ENCODE data around the gene CDC14B.
A peak's percentile ranks its signal among the peaks of the same experiment; 100 is the strongest.
"Not testable (repeated sequence)": the region's sequence is repeated elsewhere in the genome, so short reads cannot be mapped to it uniquely, and the experiment has no call there.

Gene CDC14B

DNA sequence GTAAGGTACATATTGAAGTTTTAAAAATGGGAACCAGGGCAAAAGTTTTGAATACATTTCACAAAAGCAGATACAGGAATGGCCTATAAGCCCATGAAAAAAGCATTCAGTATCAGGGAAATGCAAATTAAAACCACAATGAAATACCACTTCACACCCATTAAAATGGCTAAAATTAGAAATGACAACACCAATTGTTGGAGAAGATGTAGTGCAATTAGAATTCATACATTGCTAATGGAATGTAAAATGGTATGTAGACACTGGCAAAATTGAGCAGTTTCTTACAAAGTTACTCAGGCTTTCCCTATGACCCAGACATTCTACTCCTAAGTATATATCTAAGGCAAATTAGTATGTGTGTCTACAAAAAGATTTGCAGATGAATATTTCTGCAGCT is 34.2 kb downstream of the CDC14B start:
- DNase-seq, result no peak

DNA sequence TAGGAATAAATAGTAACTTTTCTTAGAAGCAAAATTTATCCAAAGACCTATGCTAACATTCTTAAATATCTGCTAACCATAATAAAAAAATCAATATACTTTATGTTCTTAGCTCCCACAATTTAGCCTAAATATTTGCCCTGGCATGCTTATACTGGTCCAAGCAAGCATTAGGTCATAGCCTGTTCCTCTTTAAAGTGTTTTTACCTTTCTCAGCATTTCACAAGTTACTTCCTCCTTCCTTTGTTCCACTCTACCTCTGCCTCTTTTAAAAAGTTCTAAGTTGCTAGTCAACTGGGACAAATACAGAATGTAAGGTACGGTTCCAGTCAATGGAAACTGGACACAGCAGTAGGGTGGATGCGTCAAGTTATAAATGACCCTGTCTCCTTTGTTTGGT is 37.4 kb downstream of the CDC14B start:
- not testable (repeated sequence) for DNase-seq

DNA sequence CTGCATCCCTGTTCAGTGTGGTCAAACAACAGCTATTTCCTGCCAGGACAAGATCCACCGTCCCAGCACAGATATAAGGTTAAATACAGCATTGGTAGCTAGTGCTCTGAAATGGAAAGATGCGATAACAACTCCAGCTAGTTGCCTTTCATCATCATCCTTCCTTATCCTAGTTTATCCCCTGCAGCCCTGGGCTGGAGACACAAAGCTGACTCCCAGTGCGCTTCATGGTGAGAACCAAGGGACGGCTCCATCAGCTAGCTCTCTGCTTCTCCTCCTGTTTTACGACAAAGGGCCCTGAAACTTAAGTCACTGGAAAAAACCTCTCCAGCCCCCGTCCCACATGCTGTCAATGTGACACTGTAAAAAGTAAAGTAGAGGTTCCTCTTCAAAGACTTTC is 37.9 kb downstream of the CDC14B start:
- DNase-seq, result no peak

DNA sequence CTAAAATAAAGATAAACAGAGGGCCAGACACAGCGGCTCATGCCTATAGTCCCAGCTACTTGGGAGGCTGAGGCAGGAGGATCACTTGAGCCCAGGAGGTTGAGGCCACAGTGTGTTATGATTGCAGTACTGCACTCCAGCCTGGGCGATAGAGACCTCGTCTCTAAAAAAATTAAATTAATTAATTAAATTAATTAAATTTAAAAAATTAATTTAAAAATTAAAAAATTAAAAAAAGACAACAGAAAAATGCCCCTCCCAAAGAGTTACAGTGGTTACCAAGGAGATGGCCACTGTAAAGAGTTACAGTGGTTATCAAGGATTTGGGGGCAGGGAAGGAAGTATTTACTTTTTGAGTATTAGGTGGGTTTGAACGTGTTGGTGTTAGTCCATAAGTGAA is 38.3 kb downstream of the CDC14B start:
- DNase-seq, result no peak

DNA sequence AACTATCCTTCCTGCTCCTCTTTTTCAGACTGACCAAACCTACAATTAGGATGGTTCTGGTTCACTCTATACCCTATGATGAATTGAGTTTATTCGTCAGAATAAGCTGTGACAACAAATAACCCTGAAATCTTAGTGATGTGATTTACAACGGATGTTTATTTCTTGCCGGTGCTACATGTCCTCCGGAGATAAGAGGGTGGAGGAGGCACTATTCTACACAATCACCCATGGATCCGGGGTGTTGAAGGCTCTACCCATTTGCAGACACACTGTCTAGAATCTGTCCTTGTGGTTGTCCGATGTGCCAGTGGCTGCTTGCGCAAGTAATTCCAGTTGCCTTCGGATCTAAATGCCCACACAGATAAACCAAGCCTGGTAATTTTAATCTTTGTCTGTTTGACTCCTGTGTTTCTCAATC is 44.7 kb downstream of the CDC14B start:
- DNase-seq, result no peak

DNA sequence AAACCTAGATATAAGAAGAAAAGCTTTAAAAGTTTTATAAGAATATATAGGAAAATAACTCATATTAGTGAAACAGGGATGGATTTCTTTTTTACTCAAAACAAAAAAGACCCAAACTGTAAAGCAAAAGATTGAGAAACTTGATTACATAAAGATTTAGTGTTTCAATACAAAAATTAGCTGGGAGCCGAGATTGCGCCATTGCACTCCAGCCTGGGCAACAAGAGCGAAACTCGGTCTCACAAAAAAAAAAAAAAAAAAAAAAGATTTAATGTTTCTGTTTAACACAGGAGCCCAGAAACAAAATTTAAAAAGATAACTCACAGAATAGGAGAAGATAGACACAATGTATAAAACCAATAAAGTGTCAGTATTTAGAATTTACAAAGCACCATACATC is 45.2 kb downstream of the CDC14B start:
- DNase-seq, result no peak

DNA sequence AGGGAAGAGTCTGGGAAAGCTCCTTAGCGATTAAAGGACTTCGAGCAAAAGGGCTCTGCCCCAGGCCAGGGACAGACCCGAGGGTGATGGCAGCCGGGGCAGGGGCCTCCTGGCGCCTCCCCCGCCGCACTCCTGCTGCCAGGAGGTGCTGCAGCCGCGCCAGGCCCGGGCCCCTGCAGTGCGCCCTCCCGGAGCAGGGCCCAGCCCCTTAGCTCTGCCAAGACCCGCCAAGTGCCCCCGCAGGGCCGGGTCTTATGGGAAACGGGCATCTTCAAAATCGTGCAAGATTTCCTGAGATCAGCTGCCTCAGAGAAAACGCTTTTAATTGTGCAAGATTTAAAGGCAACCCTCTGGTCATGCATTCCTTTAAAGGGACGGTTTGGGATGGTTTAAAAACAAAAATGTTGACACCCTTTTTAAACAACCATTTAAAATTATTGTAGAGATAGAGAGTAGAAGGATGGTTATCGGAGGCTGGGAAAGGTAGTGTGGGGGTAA is 52.4 kb downstream of the CDC14B start:
- DNase-seq, result no peak

DNA sequence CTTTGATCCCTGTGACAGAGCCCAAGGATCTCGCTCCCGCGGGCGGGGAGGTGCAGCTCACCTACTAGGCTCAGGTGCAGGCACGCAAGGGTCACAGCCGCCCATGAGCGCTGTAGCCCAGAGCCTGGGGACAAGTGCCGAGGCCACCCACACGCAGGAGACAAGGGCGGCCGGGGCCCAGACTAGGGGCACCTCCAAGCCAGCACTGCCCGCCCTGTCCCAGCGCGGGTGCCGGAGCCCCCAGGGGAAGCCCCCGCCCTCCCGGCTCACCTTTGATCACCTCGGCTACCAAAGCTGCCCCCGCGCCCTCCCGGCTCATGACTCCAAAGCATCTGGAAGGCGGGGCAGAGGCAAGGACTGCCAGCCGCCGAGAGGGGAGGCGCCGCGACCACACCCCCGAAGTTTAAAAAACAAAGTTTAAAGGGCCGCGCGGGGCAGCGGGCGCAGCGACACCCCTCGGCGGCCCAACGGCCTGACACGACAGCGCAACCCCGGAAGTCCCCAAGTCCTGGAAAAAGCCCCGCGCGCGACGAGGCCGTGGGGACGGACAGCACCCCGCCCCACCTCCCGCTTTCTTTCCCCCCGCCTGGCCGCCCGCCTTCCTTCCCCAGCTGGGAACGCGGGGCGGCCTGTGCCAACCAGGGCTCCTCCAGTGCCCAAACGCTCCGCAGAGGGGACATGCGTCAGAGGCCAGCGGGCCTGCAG is 53.0 kb downstream of the CDC14B start:
- peak; percentile 80 for DNase-seq

DNA sequence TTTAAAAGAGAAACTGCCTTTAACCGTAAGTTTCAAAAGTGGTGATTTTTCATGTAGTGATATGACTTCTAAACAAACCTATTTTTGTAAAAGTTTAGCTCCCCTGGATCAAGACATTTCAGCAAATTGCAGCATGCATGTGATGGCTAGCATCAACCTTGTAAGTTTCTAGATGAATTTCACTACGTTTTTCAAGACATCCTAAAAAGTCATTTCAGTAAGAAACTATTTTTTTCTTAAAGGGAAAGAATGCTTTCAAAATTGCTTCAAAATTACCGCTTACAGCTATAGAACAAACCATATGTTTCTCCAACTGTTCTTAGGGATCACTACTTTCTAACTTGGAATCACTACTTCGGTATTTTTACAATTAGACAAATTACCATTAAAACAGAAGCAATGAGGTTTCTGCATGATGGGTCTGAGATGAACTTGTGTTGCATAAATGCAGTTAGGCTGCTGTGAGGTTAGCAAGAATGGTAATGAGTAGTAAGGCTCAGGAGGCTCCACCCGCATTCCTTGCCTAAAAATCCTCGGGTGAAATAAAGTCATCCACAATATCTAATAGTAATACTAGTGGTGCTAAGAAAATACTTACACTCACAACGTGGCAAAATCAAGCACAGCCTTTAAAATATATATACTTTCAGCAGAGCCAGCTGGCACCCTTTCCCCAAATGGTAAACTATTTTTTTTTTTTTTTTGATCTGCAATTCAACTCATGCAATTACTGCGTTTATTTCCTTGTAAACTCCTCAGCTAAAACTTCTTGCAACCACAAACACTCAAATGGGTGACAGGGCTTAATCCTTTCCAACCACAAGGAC is 53.8 kb downstream of the CDC14B start:
- DNase-seq, result no peak

DNA sequence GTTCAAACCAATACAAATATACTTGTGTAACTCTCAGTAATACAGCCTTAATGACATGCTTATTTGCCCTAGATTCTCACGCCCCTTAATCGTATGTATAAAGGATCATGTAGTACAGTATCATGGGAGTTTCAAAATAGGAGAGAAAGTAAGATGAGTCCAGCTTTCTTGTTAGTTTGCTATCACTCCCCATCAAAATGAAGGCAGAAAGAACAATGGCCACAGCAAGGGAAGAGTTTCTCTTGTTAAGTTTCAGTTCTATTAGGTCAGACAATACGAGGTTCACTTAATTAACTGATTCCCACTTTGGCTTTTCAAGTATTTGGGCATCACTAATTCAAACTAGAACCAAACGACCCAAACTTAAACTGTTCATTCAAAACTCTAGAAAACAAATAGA is 55.4 kb downstream of the CDC14B start:
- no peak for DNase-seq

DNA sequence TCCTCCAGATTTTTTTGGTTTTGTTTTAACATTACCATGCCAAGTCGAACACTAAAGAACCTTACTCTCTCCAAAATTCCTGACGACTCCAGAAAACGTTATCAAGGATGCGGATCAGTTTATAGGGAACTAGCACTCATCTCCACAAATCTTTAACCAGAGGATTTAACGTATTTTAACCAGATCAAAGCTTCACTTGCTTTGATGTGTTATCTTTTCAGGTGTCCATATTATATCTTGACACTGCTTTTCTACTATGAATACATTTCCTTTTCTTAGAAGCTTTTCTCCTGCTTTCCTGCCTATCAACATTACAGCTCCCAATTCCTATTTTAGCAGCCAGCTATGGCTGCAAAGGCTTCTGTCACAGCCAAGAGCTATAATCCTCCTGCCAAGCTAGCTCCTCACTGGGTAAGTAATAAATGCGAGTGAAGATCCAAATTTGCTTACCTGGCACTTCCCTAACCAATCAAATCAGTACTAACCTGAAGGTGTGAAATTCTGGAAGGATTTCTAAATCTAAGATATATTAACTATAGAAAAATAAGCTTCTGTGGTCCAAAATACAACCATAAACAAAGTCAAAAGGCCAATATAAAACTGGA is 60.2 kb downstream of the CDC14B start:
- no peak for DNase-seq

DNA sequence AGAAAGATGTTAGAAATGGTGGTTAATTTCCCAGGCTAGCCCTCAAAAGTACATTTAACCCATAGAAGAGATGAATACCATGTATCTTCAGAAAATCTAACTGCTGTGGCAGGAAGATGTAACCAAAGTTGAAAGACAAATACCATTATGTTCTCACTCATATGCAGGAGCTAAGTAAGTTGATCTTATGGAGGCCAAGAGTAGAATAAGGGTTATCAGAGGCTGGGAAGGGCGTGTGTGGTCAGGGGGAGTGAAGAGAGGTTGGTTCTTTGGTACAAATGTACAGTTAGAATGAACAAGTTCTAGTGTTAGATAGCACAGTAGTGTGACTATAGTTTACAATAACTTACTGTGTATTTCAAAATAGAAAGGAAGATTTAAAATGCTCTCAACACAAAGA is 61.7 kb downstream of the CDC14B start:
- no peak for DNase-seq

DNA sequence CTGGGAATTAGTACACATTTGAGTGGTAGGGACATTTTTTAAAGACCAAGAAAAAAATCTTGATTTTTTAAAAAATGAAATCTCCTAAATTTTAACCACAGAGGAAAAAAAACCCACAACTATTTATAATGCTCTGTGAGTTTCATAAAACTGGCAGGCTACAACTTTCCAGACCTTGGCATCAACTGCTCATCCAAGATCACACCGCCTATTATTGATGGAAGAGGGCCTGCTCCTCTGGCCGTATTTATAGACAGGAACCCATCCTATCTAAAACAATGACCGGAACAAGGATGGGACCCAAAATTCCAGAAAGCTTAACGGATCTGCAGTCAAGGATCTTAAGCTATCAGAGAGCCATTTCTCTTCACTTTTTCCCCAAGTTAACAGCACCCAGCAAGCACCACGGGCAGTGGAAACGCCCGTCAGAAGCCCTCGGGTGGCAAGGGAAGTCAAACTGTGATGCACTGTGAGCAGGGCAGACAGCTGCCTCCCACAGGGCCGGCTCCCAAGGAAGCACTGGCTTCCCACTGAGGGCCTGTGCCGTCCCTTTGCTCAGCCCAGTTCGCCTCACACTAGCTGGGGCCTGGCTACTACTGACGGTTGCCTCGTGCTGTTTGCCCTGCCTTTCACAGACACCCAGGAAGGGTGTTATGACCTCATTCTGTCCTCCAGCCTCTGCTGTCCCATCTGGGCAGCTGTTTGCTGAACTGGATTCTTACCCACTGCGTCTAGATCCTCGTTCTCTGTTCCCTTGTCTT is 62.8 kb downstream of the CDC14B start:
- DNase-seq, result no peak

DNA sequence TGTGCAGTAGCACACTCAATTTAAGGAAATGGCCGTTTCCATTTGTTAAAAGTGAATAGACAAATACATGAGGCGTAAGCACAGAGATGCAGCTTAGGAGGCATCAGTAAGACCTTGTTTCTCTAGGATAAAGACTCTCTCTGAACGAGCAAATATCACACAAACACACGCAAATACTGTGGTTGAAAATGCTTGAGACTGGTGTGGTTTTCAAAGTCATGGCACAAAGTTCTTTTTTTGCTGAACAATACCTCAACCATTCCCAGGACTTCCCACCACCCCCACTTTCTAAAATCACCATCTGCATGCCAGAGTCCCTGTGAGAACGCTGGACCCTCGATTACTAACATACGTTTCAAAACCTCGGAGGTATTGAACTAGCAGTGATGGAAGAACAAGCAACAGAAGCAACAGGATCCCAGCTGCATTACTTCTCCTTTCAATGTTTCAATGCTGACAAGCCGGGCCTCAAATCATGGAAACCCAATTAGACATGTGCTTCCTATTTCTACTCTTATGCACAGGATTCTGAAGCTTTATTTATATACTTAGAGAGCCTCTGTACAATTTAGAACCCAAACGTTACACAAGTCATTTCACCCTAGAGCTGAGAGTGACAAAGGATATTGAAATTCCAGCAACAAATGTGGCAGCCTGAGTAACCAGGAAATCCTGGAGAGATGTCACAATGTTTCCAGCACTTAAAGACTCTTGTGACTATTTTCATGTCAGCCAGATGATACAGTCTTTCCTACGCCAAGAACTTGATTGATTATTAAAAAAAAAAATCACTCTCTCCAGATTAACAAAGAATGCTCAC is 63.9 kb downstream of the CDC14B start:
- no peak for DNase-seq

DNA sequence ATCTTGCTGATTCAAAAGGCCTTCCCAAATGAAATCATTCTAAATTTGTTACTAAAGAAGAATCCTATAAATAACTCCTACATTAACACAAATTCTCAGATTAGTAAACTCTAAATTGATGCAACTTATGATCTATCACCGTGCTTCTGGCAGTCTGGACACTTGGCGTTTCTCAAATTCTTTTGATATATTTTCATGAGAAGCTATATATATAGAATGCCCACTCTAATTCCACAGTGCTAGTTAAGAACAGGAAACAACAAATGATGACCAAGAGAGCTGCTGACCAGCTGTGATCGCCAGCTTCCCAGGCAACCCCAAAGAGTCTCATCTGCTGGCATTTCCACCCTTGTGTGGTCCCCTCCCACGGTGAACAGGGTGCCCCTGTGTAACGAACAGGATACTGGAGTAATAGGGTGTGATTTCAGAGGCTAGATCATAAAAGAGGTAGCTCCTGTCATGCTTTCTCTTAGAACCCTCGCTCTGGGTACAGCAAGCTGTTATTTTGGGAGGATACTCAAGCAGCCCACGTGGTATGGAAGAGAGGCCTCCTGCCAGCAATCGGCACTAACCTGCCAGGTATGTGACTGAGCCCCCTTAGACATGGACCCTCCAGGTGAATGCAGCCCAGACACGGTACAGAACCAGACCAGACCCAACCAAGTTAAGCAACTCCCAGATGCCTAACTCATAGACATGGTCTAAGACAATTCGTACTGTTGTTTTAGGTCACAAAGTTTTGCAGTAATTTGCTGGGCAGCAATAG is 64.7 kb downstream of the CDC14B start:
- DNase-seq, result peak; percentile 4

DNA sequence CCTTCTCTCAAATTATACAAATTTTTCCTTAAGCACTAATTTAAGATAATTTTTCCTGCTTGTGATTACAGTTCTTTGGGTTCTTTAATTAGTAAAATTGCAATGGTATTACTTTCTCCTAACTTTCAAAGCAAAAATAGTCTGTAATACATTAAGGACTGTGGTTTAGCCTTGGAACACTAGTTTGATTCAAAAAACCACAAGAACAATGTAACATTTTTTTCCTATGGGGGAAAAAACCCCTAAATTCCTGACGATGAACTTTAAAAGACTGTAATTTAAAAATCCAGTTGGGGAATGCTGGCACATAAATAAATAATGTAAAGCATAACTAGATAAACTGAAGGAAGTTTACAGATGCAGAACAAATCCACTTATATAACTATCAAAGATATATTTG is 65.3 kb downstream of the CDC14B start:
- DNase-seq, result no peak

DNA sequence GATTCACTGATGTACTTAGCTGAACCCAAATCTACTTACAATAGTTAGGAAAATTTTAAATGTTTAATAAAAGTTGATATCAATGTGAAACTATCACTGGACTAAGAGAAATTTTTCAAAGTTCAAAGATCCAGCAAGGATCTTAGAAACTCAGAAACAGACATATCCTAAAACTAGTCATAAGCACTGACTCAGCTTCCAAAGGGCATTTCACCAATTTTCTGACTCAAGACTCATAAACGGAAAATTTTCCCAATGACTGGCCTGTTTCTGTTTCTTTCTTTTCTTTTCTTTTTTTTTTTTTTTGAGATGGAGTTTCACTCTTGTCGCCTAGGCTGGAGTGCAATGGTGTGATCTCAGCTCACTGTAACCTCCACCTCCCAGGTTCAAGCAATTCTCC is 66.6 kb downstream of the CDC14B start:
- DNase-seq, result no peak

DNA sequence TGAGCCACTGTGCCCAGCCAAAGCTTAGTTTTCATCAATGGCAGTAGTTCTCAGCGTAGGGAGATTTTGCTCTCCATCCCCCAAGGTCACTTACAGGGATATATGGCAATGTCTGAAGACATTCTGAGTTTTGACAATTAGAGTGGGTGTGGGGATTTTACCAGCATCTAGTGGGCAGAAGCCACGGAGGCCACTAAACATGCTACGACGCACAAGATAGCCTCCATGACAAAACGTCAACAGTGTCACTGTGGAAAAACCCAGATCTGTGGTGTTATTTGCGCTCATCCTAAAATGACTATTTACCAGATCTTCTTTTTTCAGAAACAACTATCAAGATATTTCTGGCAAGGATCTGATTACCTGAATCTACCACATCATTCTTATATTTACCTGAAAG is 68.2 kb downstream of the CDC14B start:
- DNase-seq, result peak; percentile 11

DNA sequence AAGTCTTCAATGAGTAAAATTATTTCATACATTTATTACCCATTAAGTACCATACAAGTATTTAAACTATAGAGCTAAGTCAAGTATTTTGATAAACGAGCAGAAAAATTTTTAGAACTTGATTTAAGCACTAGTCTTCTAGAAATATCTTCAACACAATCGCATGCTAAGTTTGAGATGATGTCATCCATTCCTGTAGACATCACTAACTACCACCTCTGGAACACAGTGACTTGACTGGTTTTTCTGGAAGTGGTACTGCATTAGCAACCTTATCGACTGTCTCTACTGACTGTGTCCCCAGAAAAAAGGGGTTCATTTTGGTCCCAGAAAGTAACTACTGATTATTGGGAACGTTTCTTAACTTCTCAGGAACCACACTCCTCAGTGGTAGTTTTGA is 69.0 kb downstream of the CDC14B start:
- no peak for DNase-seq

DNA sequence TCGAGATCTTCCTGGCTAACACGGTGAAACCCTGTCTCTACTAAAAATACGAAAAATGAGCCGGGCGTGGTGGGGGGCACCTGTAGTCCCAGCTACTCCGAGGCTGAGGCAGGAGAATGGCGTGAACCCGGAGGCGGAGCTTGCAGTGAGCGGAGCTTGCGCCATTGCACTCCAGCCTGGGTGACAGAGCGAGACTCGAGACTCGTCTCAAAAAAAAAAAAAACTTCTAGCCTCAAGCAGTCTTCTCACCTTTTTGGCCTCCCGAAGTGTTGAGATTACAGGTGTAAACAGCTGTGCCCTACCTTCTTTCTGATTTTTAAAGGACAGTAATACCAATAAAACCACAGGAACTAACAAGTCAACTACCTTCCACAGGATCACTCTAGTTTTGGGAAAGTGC is 76.5 kb downstream of the CDC14B start:
- DNase-seq, result not testable (repeated sequence)

DNA sequence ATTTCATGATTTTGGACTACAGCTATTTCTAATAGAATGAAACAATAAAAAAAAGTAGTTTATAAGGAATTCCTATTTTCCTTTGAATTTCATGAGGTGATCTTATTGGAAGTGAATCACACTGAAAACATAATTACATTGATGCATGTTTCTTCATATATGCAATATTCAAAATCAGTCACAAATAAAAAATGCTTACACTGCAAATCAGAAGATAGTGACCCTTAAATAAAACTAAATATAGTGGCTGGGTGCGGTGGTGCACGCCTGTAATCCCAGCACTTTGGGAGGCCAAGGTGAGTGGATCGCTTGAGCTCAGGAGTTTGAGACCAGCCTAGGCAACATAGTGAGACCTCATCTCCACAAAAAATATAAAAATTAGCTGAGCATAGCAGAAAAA is 79.5 kb downstream of the CDC14B start:
- DNase-seq, result no peak

All from stimulated activated CD4-positive, alpha-beta T cell treated with anti-CD3 and anti-CD28 coated beads, Interleukin-15, amount 100 ng/mL, for 24 hours (primary cell).